Sigmoid colon (tissue), 7 donors: Measurements from ENCODE around the gene TPSD1. TPM values are rescaled to one million over a fixed set of nuclear protein-coding genes. Genes with fewer than 3 reads are reported as not detected.

ENCODE experiments used
- DNase-seq: peaks from one replicate; pipeline ENCODE4 v3.0.0-alpha.2; 2019
- H3K27ac ChIP-seq, 4 donors: fragments of 200-600 bp; sonication (generic); one replicate each; pipeline ENCODE4 v1.5.1; 2016 to 2019; ENCODE audit warnings: mild to moderate bottlenecking in 1 of 4
- H3K27me3 ChIP-seq, 3 donors: fragments of 200-600 bp; sonication (generic); one replicate each; pipeline ENCODE4 v1.5.1; 2019; ENCODE audit warnings: mild to moderate bottlenecking in 1 of 3
- H3K36me3 ChIP-seq, 4 donors: fragments of 200-600 bp; sonication (generic); one replicate each; pipeline ENCODE4 v1.5.1; 2016 to 2019
- H3K4me1 ChIP-seq, 4 donors: fragments of 200-600 bp; sonication (generic); one replicate each; pipeline ENCODE4 v1.5.1; 2017 to 2019
- H3K4me3 ChIP-seq, 4 donors: fragments of 200-600 bp; sonication (generic); one replicate each; pipeline ENCODE4 v1.5.1; 2017 to 2019; ENCODE audit warnings: mild to moderate bottlenecking in 2 of 4, moderate library complexity in 1 of 4
- H3K9me3 ChIP-seq, 4 donors: fragments of 200-600 bp in 3 of 4; sonication (generic) in 3 of 4; one replicate each; pipeline versions ENCODE4 v1.5.1 to v1.6.1; 2013 to 2019
- CTCF ChIP-seq, 4 experiments: fragments of 450-650 bp in 3 of 4; fragments of 200-600 bp in 1 of 4; IDR thresholded peaks; one replicate each; pipeline ENCODE4 v1.5.1; 2016 to 2019; ENCODE audit warnings: antibody characterized with exemption in 4 of 4, mild to moderate bottlenecking in 3 of 4, moderate library complexity in 2 of 4
- EP300 ChIP-seq, 4 donors: sonication (generic); formaldehyde crosslinking; IDR thresholded peaks; one replicate each; pipeline ENCODE4 v1.6.1; 2017; ENCODE audit warnings: antibody characterized with exemption in 4 of 4
- POLR2A ChIP-seq, 2 donors: fragments of 450-650 bp; IDR thresholded peaks; one replicate each; pipeline ENCODE4 v1.6.1; 2016; ENCODE audit warnings: antibody characterized with exemption in 2 of 2, mild to moderate bottlenecking in 2 of 2, moderate library complexity in 2 of 2
- POLR2AphosphoS5 ChIP-seq, 4 donors: sonication (generic); formaldehyde crosslinking; IDR thresholded peaks; one replicate each; pipeline ENCODE4 v1.6.1; 2017; ENCODE audit warnings: antibody characterized with exemption in 4 of 4
- WGBS, 2 donors: extraction: QIAGEN DNeasy Blood & Tissue Kit; methylation state at CpG; one replicate each; pipeline ENCODE4 v1.1.7; 2013; 5-methylcytosine and 5-hydroxymethylcytosine counted together
- intact Hi-C: fragments of 100-400 bp; cut with DNase I; formaldehyde crosslinking; loops from one replicate; pipeline ENCODE4 v1.15.1; 2023
- polyA plus RNA-seq, 3 donors: library from polyadenylated mRNA; stranded (reverse); fragments of 200-250 nt; gene quantifications; one replicate each; pipeline ENCODE4 v1.2.3, GENCODE V29; 2013
- total RNA-seq, 4 donors: library from RNA; depleted of rRNA; stranded (reverse); fragments of >200 nt; gene quantifications; one replicate each; pipeline ENCODE4 v1.1.0, GENCODE V29; 2016
- donor health status: healthy with polysubstance abuse.
- donor health status: Bipolar disorder and iron deficiency.
- donor health status: healthy.

TPSD1 gene
- total and polyA plus RNA-seq, 7 donors: 0.71 to 5.3 (median 1.2) TPM; not detected in 4

GRCh38 chr16:1259760-1260068, 3.8 kb downstream of the TPSD1 start:
- WGBS, 2 donors: 19 to 33% methylated on average over 11 of the region's 11 CpGs
- Histone ChIP-seq H3K27me3 (peaks cover 12 to 76% (median 48%) of the 10 kb centered on the region in 3 donors), H3K36me3 (no peaks in the 10 kb centered on the region), H3K4me1 (peaks cover 0 to 3% (median 0%) of the 10 kb centered on the region in 4 donors), H3K4me3 (no peak overlapping the region), H3K27ac (no peak overlapping the region), H3K9me3 (no peaks in the 10 kb centered on the region)
- no peak for DNase-seq
- intact Hi-C loops: no loop called here
- TF ChIP-seq EP300 (IDR thresholded peaks at IDR 0.05) (no peak), POLR2AphosphoS5 (IDR thresholded peaks at IDR 0.05) (no peak), POLR2A (IDR thresholded peaks at IDR 0.05) (no peak), CTCF (IDR thresholded peaks at IDR 0.05) (no peak)

GRCh38 chr16:1260101-1260680, 4.3 kb downstream of the TPSD1 start:
- no peak for DNase-seq
- Histone ChIP-seq H3K27me3 (peaks cover 12 to 75% (median 48%) of the 10 kb centered on the region in 3 donors), H3K9me3 (no peaks in the 10 kb centered on the region), H3K27ac (no peak overlapping the region), H3K4me1 (peaks cover 0 to 3% (median 0%) of the 10 kb centered on the region in 4 donors), H3K36me3 (no peaks in the 10 kb centered on the region), H3K4me3 (no peak overlapping the region)
- WGBS, 2 donors: 62 to 67% methylated on average over 36 of the region's 36 CpGs
- intact Hi-C loops: no loop called here
- TF ChIP-seq EP300 (IDR thresholded peaks at IDR 0.05): no peak
- TF ChIP-seq POLR2AphosphoS5 (IDR thresholded peaks at IDR 0.05): no peak
- no peak for TF ChIP-seq CTCF (IDR thresholded peaks at IDR 0.05)
- no peak for TF ChIP-seq POLR2A (IDR thresholded peaks at IDR 0.05)

GRCh38 chr16:1261131-1261892, 5.4 kb downstream of the TPSD1 start:
- TF ChIP-seq EP300 (IDR thresholded peaks at IDR 0.05) (no peak), POLR2A (IDR thresholded peaks at IDR 0.05) (no peak), POLR2AphosphoS5 (IDR thresholded peaks at IDR 0.05) (no peak), CTCF (IDR thresholded peaks at IDR 0.05) (no peak)
- H3K4me1 ChIP-seq: peaks cover 0 to 3% (median 0%) of the 10 kb centered on the region in 4 donors
- H3K27ac ChIP-seq: no peak overlapping the region
- intact Hi-C loops: no loop called here
- no peak for DNase-seq
- no peaks in the 10 kb centered on the region for H3K9me3 ChIP-seq
- H3K36me3 ChIP-seq: no peaks in the 10 kb centered on the region
- WGBS, 2 donors: 14 to 16% methylated on average over 47 of the region's 47 CpGs
- no peak overlapping the region for H3K4me3 ChIP-seq
- H3K27me3 ChIP-seq: peaks cover 12 to 74% (median 45%) of the 10 kb centered on the region in 3 donors

- 84 to 87% methylated on average over 32 of the region's 32 CpGs for WGBS, 2 donors
- intact Hi-C loops: no loop called here
- Histone ChIP-seq H3K4me1 (peaks cover 0 to 3% (median 0%) of the 10 kb centered on the region in 4 donors), H3K9me3 (no peaks in the 10 kb centered on the region), H3K27me3 (peaks cover 12 to 70% (median 41%) of the 10 kb centered on the region in 3 donors), H3K27ac (no peak overlapping the region), H3K36me3 (no peaks in the 10 kb centered on the region), H3K4me3 (no peak overlapping the region)
- DNase-seq: no peak
- no peak for TF ChIP-seq POLR2A (IDR thresholded peaks at IDR 0.05)
- no peak for TF ChIP-seq CTCF (IDR thresholded peaks at IDR 0.05)
- TF ChIP-seq POLR2AphosphoS5 (IDR thresholded peaks at IDR 0.05): no peak
- TF ChIP-seq EP300 (IDR thresholded peaks at IDR 0.05): no peak
Observed at GRCh38 chr16:1262210-1262845, 6.5 kb downstream of the TPSD1 start.
